SKM-1 treated with dmso at 0.1 percent for 144 hours (cell line): Measurements from ENCODE around the gene TNFSF15.

Source experiments
- DNase-seq: peaks from one replicate; lab custom pipeline; 2025; ENCODE audit not compliant: unreplicated experiment; lab: John Stamatoyannopoulos, UW

Gene TNFSF15

DNA sequence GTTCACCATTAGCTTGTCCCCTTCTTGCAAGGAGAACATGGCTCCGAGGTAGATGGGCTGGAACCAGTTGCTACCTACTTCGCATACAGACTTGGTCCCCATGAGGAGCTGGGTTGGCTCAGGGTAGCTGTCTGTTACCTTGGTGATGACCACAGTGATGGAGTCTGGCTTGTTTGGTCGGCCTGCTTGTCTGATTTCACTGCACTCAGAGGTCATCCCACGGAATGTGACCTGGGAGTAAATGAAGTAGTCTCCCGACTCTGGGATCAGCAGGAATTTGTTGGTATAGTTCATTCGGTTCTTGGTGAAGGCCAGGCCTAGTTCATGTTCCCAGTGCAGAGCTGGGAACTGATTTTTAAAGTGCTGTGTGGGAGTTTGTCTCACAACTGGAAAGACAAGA lies 15.3 kb downstream of the TNFSF15 start:
- DNase-seq = no peak

DNA sequence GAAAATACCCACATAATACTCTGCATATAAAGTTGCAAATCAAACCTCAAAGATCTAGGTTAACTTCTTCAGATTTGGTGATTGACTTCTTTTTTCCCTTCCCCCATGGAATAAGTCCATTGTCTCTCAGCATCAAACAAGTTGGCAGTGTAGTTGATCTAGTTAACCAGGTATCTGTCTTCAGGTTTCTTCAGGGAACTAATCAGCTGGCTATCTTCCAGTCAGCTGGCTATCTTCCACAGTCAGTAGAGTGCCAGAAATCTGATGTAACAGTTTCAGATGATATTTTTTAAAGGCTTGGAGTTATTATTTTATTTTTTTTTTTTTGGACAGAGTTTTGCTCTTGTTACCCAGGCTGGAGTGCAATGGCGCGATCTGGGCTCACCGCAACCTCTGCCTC lies 16.8 kb downstream of the TNFSF15 start:
- no peak for DNase-seq

DNA sequence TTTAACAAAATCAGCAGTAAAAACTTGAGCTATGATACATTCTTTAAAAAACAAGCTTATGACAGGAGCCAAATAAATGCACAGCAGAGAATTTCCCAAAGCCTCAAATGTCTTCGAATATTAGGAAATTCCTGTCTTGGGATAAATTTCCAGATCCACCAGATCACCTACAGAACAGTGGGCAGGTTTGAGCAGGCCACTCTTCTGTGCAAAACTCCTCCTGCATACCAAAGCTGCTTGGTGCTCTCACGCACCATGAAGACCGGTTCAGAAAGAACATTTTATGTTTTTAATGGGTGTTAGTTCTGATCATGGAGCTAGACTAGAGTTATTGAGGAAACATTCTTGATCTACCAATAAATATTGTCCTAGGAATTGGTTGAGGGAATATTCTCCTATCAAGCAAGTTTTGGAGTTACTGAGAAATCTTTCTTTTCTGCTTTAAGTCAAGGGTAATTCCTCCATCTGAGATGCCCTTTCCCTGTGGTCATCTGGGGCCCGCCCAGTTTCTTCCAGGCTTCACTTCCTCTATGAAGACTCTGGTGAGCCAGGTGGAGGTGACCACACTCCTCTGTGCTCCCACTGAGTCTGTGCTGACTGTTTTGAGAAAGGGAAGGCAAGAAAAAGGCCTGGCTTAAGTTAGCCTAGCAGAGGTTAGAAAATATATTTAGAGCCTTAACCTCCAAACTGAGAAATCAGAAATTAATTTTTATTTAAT lies 17.9 kb downstream of the TNFSF15 start:
- DNase-seq = no peak

DNA sequence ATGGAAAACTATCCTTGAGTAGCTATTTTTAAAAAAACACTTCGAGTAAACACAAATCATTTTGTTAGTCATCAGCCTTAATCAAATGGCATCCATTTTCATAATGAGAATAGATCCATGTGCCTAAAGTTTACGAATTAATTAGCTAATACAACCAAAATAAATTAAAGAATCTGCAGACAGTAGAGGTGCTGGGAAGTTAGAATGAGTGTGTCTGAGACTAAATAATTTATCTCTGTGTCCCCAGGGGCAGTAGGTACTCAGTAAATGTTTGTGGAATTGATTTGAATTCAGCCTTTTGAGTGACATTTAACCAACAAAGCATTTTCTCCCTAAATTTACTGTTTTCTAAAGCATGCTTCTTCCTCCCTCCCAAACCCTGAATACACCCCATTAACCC lies 18.6 kb downstream of the TNFSF15 start:
- no peak for DNase-seq

DNA sequence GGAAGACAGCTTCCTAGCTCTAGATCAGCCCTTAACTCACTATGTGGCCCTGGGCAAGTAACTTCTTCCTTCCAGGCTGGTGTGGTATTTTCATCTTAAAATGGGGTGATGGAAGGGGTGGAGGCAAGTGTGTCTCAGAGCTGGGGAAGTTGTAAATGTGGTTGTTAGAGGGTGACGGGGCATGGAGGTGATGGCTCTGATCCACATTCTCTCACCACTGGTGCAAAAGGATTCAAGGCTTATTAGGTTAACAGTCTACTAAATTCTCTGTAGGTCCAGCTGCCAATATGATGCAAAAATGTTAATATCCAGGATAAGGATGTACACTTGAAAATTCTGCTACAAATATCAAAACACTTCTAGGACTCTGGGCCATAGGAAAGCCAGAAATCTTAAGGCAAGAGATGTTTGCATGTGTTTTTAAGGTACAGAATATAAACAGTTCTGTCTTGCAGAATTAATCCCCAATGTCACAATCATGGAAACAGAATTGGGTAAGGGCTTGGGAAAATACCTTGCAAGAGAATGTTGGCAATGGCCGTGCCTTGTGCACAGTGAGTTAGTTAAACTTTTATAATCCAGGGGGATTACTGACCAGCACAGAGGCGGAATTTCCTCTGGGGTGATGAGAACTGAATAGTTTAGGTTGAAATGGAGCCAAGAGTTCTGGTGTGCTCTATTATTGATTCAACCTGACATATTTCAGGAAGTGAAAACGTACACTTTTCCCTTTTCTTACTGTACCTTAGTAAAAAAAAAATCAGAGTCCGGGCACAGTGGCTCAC lies 19.8 kb downstream of the TNFSF15 start:
- no peak for DNase-seq

DNA sequence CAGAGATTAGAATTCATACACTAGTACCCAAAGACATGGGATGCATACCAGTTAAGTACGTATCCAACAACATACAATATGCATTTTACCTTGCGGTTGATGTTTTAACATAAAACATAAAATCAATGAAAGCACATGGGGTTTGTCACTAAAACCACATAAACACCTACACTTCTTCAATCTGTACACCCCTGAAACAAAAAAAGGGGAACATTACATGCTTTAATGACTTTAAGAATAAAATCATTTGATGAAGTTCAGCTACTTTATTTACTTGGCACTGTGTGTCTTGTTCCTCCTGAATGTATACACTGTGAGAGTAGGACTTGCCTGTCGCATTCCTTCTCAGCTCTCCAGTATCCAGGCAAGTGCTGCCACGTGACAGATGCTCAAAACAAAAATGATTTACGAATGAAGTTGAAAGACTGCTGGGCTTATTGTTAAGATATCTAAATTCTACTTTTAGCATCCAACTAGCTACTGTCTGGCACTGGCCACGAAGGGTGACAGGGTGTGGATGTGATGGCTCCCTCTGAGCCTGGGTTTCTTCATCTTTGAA lies 21.0 kb downstream of the TNFSF15 start:
- DNase-seq = no peak

DNA sequence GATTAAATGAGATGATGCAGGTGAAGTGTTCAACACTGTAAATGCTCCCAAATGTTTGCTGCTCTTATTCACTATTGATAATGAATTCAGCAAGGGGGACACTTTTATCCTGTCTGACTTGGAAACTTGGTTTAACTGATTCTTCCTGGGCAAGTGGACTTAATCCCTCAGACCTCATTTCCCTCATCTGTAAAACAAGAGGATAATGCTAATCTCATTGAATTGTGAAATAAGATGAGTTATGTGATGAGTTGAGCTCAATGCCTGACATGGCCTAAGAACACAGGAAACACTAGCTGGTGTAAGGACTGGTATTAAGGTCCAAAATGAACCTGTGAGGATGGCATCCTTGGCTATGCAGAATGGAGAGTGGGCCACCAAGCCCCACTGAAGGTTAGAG lies 23.3 kb downstream of the TNFSF15 start:
- DNase-seq = no peak

DNA sequence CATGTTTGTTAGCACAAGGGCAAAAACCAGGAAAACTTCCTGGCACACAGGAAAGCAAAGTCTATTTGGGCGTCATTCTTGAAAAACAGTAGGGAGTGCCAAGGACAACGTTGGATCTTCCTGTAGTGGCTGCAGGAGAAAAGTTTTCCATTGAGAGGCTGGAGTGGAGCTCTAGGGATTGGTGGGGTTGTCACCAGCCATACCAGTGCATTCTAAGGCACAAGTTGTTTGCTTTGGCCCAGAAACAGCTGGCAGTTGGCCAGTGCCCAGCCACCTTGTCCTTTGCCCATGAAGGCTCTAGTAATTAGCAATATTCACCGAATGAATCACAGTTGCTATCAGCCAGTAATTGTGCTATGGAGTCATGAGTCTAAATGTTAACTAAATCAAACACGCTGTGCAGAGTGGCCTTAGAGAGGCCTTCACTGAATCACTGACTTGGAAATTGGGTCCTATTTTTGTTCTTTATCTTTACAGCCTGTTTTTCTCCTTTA lies 26.4 kb downstream of the TNFSF15 start:
- DNase-seq = no peak

DNA sequence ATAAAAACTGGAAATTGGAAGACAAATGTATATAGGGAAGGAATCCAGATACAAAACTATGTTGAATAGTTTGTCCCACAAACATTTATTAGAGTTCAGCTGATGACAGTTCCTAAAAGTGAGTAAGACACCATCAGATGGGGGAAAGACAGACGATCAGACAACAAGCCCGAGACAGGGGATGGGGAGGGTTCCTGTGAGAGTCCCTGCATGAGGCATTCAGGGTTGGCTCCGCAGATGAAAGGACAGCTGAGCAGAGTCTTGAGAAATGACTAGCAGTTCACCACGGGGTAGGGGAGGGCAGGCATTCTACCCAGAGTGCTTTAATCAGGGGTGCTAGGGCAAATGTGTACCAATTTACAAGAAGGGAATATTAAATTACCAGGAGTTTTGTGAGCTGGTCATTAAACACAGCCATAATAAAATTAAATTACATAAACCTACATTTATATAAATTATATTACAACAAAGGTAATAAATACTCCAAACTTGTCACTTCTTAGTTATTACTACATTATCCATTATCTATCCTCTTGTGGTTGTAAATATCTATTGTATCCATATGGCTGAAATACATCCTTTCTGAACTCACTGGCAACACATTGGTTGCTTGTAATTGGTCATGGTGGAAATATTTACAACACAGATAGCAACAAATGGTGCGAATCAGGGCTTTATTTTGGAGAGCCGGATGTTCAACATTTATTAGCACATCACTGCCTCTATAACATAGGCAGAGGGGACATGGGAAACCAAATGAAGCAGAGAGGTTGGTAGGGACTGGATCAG lies 27.8 kb downstream of the TNFSF15 start:
- DNase-seq = no peak

DNA sequence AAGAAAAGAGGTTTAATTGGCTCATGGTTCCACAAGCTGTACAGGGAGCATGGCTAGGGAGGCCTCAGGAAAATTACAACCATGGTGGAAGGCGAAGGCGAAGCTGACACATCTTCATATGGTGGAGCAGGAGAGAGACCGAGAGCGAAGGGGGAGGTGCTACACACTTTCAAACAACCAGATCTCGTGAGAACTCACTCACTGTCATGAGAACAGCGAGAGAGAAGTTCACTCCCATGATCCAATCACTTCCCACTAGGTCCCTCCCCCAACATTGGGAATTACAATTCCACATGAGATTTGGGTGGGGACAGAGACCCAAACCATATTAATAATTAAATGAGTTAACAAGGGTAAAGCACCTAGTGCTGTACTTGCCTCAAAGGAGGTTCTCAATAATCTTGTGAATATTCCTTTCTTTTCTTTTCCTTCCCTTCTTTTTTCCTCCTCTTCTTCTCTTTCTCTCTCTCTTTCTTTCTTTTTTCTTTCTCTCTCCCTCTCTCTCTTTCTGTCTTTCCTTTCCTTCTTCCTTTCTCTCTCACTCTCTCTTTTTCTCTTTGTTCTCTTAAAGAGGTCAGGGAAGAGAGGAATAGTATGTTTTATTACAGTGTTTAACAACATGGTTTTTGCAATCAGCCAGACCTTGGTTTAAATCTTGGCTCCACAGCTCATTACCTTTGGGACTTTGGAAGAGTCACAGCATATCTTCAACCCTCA lies 29.0 kb downstream of the TNFSF15 start:
- no peak for DNase-seq

DNA sequence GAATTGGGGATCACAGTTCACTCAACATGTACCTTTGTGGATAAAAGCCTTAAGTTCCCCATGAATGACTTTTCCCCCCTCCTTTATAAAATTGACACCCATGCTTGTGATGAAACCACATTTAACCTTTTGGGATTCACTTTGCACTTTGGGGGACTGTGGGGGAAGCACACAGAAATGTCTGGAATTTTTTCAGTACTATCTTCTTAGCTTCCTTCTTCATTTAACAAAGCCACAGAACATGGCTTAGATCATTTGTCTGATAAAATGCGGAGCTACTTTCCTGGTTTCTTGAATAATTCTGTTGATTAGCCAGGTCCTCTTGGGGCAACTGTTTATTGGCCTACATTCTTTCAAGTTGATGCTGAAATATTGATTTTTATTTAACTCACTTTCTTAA lies 29.9 kb downstream of the TNFSF15 start:
- no peak for DNase-seq

DNA sequence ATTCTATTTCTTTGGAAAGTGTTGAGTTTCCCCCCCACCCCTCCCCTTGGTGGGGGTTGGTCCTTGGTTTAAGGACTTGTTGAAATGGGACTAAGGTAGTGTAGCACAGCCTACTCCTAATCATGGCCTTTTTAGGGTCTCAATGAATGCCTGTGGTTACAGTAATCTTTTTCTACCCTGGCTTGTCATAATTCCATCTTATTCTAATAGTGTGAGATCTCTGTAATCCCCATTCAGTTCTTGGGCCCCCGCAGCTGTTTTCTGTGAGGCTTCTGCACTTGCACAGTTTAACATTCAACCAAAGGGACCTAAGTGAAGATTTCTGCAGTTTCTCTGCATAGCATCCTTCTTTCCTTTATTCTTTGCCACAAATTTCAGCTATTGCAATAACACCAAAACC lies 30.7 kb downstream of the TNFSF15 start:
- no peak for DNase-seq

DNA sequence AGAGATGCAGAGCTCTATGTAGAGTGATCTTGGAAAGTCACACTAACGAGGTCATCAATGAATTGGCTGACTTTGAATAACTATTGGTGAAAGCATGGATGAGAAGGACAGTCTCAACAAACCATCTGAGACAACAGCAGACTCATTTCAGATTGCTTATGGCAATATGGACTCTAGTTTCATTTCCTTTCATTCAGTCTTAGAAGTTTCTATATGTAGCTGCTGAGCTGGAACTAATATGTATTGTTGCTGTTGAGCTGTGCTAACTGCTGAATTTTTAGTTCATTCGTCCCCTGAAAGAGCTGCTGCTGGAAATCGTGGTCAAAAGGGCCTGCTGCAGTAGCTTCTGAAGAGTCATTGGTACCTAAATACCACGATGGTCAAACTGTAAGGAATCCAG lies 31.3 kb downstream of the TNFSF15 start:
- no peak for DNase-seq

DNA sequence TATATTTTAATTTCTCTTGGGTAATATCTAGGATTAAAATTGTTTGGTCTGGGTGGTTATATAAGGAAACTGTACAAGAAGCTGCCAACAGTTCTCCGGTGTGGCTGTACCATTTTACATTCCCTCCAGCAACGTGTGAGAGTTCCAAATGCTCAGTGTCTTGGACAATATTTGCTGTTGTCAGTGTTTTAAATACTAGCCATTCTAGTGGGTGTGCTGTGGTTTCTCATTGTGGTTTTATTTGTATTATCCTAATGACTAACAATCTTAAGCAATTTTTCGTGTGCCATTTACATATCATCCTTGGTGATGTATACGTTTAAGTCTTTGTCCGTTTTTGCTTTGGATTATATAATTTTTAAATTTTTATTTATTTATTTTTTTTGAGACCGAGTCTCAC lies 34.0 kb downstream of the TNFSF15 start:
- DNase-seq = no peak

DNA sequence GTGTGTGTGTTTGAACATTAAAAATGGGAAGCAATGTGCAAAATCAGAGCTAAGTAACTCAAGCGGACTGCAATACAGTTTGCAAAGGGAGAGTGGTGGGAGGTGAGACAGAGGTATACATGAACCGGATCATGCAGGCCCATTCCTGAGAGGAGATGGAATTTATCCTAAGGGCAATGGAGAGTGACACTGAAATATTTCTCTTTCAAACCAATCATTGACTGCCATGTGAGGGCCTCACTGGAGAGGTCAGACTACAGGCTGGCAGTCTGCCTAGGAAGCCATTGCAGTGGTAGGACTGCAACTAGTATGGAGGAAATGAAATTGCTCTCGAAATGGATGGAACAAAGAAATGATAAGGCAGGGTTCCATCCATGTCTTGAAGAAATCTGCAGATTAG lies 34.8 kb downstream of the TNFSF15 start:
- no peak for DNase-seq

DNA sequence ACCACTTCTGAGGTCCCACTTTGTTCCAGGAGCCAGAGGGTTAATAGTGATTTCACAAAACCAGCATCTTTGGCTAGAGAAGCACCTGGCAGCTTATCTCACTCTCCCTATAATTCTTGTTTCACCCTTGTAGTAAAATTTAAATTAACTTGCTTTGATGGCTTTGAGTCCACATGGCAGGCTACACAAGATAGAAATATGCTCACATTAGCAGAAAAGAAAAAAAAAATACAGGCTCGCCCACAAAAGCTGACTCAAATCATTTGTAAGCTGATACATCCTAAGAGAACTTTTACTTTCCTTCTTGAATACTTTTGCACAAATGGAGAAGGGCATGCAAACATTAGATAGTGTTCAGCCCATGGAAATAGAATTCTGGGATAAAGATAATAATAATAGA lies 36.2 kb downstream of the TNFSF15 start:
- DNase-seq = no peak

DNA sequence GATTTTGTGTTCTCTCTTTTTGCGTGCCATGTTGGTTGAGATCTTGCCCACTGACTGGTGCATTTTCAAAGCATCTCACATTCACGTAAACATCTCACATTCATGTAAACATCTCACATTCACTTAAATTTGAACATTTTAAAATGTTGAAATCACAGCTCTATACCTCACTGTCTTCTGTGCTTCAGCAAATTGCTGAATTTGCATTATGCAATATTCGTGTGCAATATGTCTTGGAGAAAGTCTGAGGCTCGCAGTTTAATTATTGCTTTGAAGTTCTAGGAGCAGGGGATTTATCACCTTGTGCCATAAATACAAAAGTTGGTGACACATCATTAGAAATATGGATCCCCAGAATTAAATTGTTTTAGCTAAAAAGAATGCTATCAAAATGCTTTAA lies 42.6 kb downstream of the TNFSF15 start:
- DNase-seq = no peak

DNA sequence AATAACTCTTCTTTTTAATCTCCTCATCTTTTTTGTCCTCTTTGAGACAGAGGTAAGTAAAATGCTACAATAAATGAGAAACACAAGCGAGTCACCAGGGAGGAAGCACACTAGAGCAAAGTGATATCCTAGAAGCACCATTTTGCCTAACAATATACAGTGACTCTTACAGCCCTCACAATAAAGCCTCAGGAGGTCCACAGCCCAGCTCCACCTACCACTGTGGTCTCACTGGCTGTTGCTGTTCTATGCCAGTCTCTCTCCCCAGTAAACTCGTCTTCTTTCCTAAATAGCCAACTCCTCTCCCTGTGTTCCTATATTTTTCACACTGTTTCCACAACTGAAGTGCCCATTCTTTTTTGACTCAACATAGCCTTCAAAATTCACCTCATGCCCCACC lies 44.3 kb downstream of the TNFSF15 start:
- no peak for DNase-seq

DNA sequence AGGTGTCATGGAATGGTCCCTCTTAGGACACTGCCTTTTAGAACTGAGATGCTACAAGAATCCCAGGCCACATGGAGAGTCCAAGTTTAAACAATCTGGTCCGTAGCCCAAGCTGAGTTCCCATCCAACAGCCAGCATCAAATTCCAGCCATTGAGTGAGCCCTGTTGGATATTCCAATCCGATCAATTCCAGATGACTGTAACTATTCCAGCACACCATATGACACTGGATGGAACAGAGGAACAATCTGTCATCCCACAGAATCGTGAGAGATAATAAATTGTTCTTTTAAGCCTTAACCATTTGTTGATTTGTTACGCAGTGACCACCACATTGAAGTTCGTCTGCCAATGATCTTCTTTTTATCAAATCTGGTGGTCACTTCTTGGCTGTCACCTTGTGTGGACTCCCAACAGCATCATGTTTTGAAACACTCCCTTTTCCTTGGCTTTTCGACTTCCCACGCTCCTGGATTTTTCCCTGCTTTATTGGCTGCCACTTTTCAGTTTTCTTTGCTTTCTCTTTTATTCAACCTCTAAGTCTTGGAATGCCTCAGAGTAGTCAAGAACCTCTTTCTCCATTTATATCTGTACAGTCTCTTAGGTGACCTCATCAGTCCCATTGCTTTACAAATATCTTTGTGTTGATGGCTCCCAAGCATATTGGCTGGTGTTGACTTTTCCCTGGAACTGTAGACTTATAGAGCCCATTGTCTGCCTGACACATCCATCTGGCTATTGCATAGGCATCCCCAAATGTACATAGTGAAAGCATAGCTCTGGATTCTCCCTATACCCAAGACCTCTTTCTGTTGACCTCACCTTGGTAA lies 46.1 kb downstream of the TNFSF15 start:
- no peak for DNase-seq

DNA sequence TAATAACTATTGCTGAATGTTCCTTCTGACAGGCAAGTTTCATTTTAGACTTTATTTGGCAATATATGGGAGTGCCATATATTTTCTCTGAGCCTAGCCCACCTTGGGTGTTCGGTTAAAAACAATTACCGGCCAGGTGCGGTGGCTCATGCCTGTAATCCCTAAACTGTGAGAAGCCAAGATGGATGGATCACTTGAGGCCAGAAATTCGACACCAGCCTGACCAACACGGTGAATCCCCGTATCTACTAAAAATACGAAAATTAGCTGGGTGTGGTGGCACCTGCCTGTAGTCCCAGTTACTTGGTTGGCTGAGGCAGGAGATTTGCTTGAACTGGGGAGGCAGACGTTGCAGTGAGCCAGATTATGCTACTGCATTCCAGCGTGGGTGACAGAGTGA lies 47.9 kb downstream of the TNFSF15 start:
- no peak for DNase-seq
